Activated naive CD8-positive, alpha-beta T cell treated with anti-CD3 and anti-CD28 coated beads for 36 hours (primary cell): ENCODE measurements around the gene SLC6A19. TPM values are rescaled to one million over a fixed set of nuclear protein-coding genes. Genes with fewer than 3 reads are reported as not detected.

ENCODE experiments used
- DNase-seq: peaks from one replicate; pipeline ENCODE4 v3.0.0; 2021
- H3K27ac Mint-ChIP-seq: one replicate; pipeline ENCODE4 v1.8.0; 2022; ENCODE audit warnings: mild to moderate bottlenecking, moderate library complexity, mixed read lengths
- H3K27me3 Mint-ChIP-seq: one replicate; pipeline ENCODE4 v1.8.0; 2022; ENCODE audit warnings: mild to moderate bottlenecking, mixed read lengths
- H3K36me3 Mint-ChIP-seq: one replicate; pipeline ENCODE4 v1.8.0; 2021; ENCODE audit warnings: mild to moderate bottlenecking, mixed read lengths
- H3K4me1 Mint-ChIP-seq: one replicate; pipeline ENCODE4 v1.8.0; 2021; ENCODE audit warnings: mixed read lengths
- H3K4me3 Mint-ChIP-seq: one replicate; pipeline ENCODE4 v1.8.0; 2022; ENCODE audit warnings: mild to moderate bottlenecking, moderate library complexity, mixed read lengths
- H3K9me3 Mint-ChIP-seq: one replicate; pipeline ENCODE4 v1.8.0; 2022; ENCODE audit warnings: mixed read lengths
- total RNA-seq, 2 experiments: library from RNA; stranded (reverse); gene quantifications; one replicate each; pipeline ENCODE4 v1.2.3, GENCODE V29; 2021

The SLC6A19 gene
- total RNA-seq, 2 experiments from 2014 or later = not detected

DNA sequence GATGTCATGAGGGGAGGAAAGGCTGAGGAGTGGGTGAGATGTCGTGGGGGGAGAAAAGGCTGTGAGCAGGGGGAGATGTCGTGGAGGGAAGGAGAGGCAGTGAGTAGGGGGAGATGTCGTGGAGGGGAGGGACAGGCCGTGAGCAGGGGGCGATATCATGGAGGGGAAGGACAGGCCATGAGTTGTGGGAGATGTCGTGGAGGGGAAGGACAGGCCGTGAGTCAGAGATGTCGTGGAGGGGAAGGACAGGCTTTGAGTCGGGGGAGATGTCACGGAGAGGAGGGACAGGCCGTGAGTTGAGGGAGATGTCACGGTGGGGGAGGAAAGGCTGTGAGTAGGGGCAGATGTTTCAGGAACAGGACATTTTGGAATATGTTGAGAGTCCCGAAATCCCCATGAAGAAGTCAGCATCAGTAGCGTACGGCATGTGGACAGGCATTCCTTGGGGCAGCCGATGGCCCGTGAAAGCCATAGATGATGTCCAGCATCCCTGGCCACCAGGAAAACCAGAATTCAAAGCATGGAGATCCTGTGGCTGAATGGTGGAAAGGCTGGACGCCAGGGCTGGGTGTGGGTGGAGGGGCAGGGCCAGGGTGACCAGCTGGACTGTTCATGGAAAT, 8.3 kb upstream of the SLC6A19 start:
- H3K9me3 Mint-ChIP-seq = no peaks in the 10 kb centered on the region
- no peak overlapping the region for H3K4me3 Mint-ChIP-seq
- no peaks in the 10 kb centered on the region for H3K4me1 Mint-ChIP-seq
- H3K36me3 Mint-ChIP-seq = no peaks in the 10 kb centered on the region
- DNase-seq = no peak
- peaks cover 25% of the 10 kb centered on the region for H3K27me3 Mint-ChIP-seq
- H3K27ac Mint-ChIP-seq = no peak overlapping the region

DNA sequence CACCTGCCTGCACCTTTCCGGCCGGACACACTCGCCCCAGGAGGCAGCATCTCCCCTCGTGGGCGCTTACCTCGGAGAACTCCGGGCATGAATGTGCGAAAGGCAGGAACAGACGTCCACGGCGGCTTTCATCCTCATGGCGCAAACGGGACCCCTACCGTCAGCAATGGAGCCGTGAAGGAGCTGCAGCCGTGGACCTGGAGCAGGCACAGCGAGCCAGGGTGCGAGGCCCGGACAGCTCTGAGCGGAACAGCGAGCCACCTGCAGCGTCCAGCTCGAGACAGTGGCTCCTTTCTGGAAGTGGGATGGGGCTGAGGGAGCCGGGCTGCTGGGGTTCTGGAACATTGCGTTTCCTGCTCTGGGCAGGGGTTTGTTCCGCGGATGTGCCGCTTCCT, 7.8 kb upstream of the SLC6A19 start:
- DNase-seq = no peak
- H3K27ac Mint-ChIP-seq = no peak overlapping the region

GRCh38 chr5:1194378-1194777, 7.0 kb upstream of the SLC6A19 start:
- Mint-ChIP-seq H3K36me3 (no peaks in the 10 kb centered on the region), H3K9me3 (no peaks in the 10 kb centered on the region), H3K27ac (no peak overlapping the region), H3K4me1 (no peaks in the 10 kb centered on the region), H3K4me3 (no peak overlapping the region), H3K27me3 (peaks cover 25% of the 10 kb centered on the region)
- no peak for DNase-seq

More for the DNA sequence above, 7.8 kb upstream of the SLC6A19 start:
- H3K4me1 Mint-ChIP-seq = no peaks in the 10 kb centered on the region
- H3K36me3 Mint-ChIP-seq = no peaks in the 10 kb centered on the region
- peaks cover 25% of the 10 kb centered on the region for H3K27me3 Mint-ChIP-seq
- H3K9me3 Mint-ChIP-seq = no peaks in the 10 kb centered on the region
- H3K4me3 Mint-ChIP-seq = no peak overlapping the region

GRCh38 chr5:1195439-1195838, 6.0 kb upstream of the SLC6A19 start:
- no peaks in the 10 kb centered on the region for H3K4me1 Mint-ChIP-seq
- DNase-seq = no peak
- no peak overlapping the region for H3K4me3 Mint-ChIP-seq
- H3K27ac Mint-ChIP-seq = no peak overlapping the region
- peaks cover 16% of the 10 kb centered on the region for H3K27me3 Mint-ChIP-seq
- H3K9me3 Mint-ChIP-seq = no peaks in the 10 kb centered on the region
- no peaks in the 10 kb centered on the region for H3K36me3 Mint-ChIP-seq

GRCh38 chr5:1195916-1196315, 5.5 kb upstream of the SLC6A19 start:
- no peaks in the 10 kb centered on the region for H3K9me3 Mint-ChIP-seq
- no peak overlapping the region for H3K4me3 Mint-ChIP-seq
- H3K27ac Mint-ChIP-seq = no peak overlapping the region
- DNase-seq = no peak
- no peaks in the 10 kb centered on the region for H3K4me1 Mint-ChIP-seq
- H3K36me3 Mint-ChIP-seq = no peaks in the 10 kb centered on the region
- peaks cover 11% of the 10 kb centered on the region for H3K27me3 Mint-ChIP-seq

DNA sequence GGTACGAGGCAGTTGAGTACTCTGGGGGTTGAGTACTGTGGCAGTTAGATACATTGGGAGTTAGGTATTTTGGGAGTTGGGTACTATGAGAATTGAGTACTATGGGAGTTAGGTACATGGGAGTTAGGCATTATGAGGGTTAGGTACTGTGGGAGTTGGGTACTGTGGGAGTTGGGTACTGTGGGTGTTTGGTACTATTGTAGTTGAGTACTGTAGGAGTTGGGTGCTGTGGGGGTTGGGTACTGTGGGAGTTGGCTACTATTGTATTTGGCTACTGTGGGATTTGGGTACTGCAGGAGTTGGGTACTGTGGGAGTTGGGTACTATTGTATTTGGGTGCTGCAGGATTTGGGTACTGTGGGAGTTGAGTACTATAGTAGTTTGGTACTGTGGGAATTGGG, 4.8 kb upstream of the SLC6A19 start:
- peaks cover 9% of the 10 kb centered on the region for H3K27me3 Mint-ChIP-seq
- no peaks in the 10 kb centered on the region for H3K9me3 Mint-ChIP-seq
- H3K36me3 Mint-ChIP-seq = no peaks in the 10 kb centered on the region
- H3K4me1 Mint-ChIP-seq = no peaks in the 10 kb centered on the region
- H3K4me3 Mint-ChIP-seq = no peak overlapping the region
- DNase-seq = no peak
- no peak overlapping the region for H3K27ac Mint-ChIP-seq

DNA sequence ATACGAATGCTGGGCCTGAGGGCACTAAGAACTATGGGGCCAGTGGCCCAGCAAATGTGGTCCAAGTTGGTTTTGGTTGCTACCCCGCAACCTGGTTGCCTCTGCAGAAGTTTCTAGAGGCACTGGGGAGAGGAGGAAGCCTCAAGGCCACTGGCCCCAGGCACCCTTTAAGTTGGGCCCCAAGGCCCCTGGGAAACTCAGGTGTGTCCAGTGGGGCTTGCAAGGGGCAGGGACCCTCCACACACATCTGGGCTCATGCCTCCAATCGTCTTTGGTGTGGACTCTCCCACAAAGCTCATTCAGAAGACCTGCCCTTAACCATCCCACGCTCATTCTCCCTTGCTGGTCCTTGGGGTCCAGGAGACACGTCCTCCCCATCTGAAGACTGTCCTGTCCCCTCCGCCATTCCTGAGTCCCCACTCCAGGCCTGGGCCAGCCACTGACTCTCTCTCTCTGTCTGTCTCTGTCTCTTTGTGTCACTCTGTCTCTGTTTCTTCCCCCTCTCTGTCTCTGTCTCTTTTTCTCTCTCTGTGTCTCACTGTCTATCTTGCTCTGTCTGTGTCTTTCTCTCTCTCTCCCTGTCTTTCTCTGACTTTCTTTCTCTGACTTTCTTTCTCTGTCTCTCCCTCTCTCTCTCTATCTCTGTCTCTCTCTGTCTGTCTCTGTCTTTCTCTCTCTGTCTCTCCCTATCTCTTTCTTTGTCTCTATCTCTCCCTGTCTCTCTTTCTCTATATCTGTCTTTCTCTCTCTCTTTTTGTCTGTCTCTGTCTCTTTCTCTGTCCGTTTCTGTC, 3.3 kb upstream of the SLC6A19 start:
- Mint-ChIP-seq H3K36me3 (no peaks in the 10 kb centered on the region), H3K9me3 (no peaks in the 10 kb centered on the region), H3K27me3 (peaks cover 1% of the 10 kb centered on the region), H3K4me1 (no peaks in the 10 kb centered on the region), H3K27ac (no peak overlapping the region), H3K4me3 (no peak overlapping the region)
- DNase-seq = no peak

- H3K9me3 Mint-ChIP-seq = no peaks in the 10 kb centered on the region
- no peaks in the 10 kb centered on the region for H3K4me1 Mint-ChIP-seq
- no peak for DNase-seq
- no peak overlapping the region for H3K4me3 Mint-ChIP-seq
- H3K36me3 Mint-ChIP-seq = no peaks in the 10 kb centered on the region
- no peaks in the 10 kb centered on the region for H3K27me3 Mint-ChIP-seq
- H3K27ac Mint-ChIP-seq = no peak overlapping the region
These were observed 2.1 kb upstream of the SLC6A19 start for GRCh38 chr5:1199340-1199648.

DNA sequence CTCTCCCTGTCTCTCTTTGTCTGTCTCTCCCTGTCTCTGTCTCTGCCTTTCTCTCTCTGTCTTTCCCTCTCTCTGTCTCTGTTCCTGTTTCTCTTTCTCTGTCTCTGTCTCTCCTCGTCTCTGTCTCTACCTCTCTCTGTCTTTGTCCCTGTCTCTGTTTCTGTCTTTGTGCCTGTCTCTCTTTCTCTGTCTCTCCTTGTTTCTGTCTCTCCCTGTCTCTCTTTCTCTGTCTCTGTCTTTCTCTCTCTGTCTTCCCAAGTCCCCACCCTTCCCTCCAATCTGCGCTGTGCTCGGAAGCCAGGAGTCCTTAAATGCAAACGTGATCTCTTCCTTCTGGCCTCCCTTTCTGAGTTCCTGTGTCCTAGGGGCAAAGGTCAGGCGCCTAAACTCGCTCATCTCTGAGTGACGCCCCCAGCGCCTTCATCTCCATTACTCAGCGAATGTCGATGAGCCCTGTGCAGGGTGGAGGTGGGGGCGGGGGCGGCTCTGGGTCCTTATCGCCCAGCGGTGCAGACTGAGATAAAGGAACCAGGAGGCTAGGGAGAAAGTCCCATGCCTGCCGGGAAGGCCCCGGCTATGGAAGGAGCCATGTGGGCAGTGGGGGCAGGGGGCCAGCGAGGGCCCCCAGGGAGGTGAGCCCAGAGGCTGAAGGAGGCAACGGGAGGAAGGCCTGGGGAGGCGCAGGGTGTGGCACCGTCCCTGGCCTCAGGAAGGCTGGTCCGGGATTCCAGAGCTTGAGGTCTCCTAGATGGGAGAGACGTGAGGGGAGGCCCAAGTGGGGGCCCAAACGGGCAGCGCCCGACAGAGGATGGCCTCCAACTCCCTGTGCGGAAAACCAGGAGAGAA, 1.5 kb upstream of the SLC6A19 start:
- Mint-ChIP-seq H3K27ac (no peak overlapping the region), H3K4me3 (no peak overlapping the region), H3K36me3 (no peaks in the 10 kb centered on the region), H3K4me1 (no peaks in the 10 kb centered on the region), H3K27me3 (no peaks in the 10 kb centered on the region), H3K9me3 (no peaks in the 10 kb centered on the region)
- no peak for DNase-seq

DNA sequence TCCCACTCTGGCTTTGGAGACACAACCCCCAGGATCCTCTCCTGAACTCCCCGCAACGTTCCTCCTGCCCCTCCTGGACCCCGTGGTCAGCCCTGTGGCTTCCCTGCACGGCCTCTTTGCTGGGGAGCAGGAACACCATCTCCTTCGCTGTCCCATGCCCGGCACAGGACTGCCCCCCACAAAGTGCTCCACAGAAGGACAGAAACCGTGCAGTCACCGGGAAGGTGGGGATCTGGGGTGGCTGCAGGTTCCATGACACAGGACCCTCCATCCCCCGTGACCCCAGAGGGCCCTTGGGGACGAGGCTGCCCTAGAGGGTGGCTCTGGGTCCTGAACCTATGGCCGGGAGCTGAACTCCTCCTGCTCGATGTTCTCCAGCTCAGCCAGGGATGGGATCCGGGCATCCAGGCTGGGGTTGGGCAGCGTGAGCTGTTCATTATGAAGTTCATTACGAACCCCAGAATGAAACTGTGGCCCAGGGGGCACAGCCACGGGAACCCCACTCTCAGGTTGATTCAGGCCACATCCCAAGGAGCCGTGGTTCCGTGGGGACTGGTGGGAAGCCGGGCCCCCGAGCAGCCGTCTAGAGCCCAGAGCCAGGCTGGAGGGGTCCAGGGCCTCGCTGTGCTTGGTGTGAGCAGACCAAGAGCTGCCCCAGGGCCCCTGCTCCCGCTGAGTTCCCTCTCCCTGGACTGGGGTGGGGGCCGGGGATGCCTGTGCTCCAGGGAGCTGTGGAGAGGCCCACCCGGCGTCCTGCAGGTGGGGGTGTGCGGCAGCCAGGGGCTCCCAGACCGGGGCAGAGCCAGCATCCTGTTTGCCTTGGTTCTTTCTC, 684 bp upstream of the SLC6A19 start:
- Mint-ChIP-seq H3K27ac (no peak overlapping the region), H3K4me1 (no peaks in the 10 kb centered on the region), H3K9me3 (no peaks in the 10 kb centered on the region), H3K36me3 (no peaks in the 10 kb centered on the region), H3K4me3 (no peak overlapping the region), H3K27me3 (peaks cover 5% of the 10 kb centered on the region)
- DNase-seq = no peak

GRCh38 chr5:1202026-1202797, 817 bp downstream of the SLC6A19 start:
- H3K9me3 Mint-ChIP-seq = no peaks in the 10 kb centered on the region
- H3K4me3 Mint-ChIP-seq = no peak overlapping the region
- no peak for DNase-seq
- H3K27me3 Mint-ChIP-seq = peaks cover 6% of the 10 kb centered on the region
- H3K4me1 Mint-ChIP-seq = no peaks in the 10 kb centered on the region
- H3K27ac Mint-ChIP-seq = no peak overlapping the region
- no peaks in the 10 kb centered on the region for H3K36me3 Mint-ChIP-seq

- H3K9me3 Mint-ChIP-seq = no peaks in the 10 kb centered on the region
- H3K36me3 Mint-ChIP-seq = no peaks in the 10 kb centered on the region
- no peak for DNase-seq
- no peak overlapping the region for H3K4me3 Mint-ChIP-seq
- no peak overlapping the region for H3K27ac Mint-ChIP-seq
- no peaks in the 10 kb centered on the region for H3K4me1 Mint-ChIP-seq
- H3K27me3 Mint-ChIP-seq = peaks cover 6% of the 10 kb centered on the region
These were observed 1.4 kb downstream of the SLC6A19 start for GRCh38 chr5:1202798-1203185.

DNA sequence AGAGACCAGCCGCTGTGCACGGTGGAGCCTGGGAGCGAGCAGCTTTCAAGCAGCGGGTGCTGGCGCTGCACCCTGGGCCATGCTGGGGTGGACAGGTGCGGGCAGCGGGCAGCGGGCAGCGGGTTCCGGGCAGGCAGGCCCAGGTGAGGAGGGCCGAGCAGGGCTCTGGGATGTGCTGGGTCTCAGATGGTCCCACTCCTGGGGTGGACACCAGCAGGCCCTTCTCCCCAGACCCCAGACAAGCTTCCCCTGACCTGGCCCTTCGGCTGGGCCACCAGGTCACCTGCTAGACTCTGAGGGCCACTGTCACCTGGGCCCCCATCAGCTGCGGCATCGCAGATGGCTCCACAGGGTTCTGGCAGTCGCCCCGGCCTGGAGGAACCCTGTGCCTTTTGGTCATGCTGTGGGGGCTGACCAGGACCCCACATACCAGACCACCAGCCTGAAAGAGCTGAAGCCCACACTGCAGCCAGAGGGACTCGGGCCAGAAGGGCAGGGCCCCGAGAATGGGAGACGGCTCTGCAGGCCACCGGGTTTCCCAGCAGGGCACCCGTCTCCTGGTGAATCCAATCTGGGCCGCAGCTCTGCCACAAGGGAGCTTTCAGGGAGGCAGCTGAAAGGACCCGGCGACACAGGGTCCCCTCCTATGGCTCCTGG, 2.0 kb downstream of the SLC6A19 start:
- Mint-ChIP-seq H3K4me1 (no peaks in the 10 kb centered on the region), H3K4me3 (no peak overlapping the region), H3K36me3 (no peaks in the 10 kb centered on the region), H3K27me3 (peaks cover 6% of the 10 kb centered on the region), H3K27ac (no peak overlapping the region), H3K9me3 (no peaks in the 10 kb centered on the region)
- no peak for DNase-seq
